BJ (cell line): ENCODE data around the gene ZNF445. TPM values are rescaled to one million over a fixed set of nuclear protein-coding genes. Genes with fewer than 3 reads are reported as not detected.
"Not testable (repeated sequence)": the region's sequence is repeated elsewhere in the genome, so short reads cannot be mapped to it uniquely, and the experiment has no call there.

Experiments
- CTCF ChIA-PET: fragments of 350-600 bp; formaldehyde crosslinking; extraction: SDS; loops from one replicate; lab custom pipeline; 2021; ENCODE audit warnings: antibody characterized with exemption, inconsistent platforms; lab: Yijun Ruan, JAX
- POLR2A ChIA-PET: fragments of 300-600 bp; sonication (Branson Sonifier 250); formaldehyde crosslinking; extraction: SDS; loops from one replicate; lab custom pipeline; 2021; ENCODE audit warnings: antibody characterized with exemption; lab: Charles Lee
- DNase-seq: peaks from one replicate; pipeline ENCODE4 v3.0.0-alpha.2; 2011; ENCODE audit warnings: low read depth
- H3K27me3 ChIP-seq: 2 replicates; pipeline ENCODE4 v1.6.0; 2011; ENCODE audit warnings: low read length; ENCODE audit not compliant: control insufficient read depth, insufficient read depth
- H3K36me3 ChIP-seq: 2 replicates; pipeline ENCODE4 v1.5.1; 2011; ENCODE audit warnings: low read length; ENCODE audit not compliant: control insufficient read depth, insufficient read depth
- H3K4me3 ChIP-seq: 2 replicates; pipeline ENCODE4 v1.5.1; 2011; ENCODE audit warnings: low read depth, mild to moderate bottlenecking, control low read depth, low read length
- polyA plus RNA-seq: library from polyadenylated mRNA; depleted of rRNA; stranded (reverse); fragments of >200 nt; gene quantifications from 2 replicates; pipeline ENCODE4 v1.2.3, GENCODE V29; 2011
- TF ChIP-seq, protein P1 (sequence below): IDR thresholded peaks from 2 replicates; pipeline ENCODE4 v1.5.1; 2011; ENCODE audit warnings: low read depth, mild to moderate bottlenecking, control low read depth, inconsistent platforms, low read length, moderate library complexity; ENCODE audit not compliant: insufficient read depth

ZNF445 gene
- polyA plus RNA-seq, 1 experiment: 2.7 TPM

DNA sequence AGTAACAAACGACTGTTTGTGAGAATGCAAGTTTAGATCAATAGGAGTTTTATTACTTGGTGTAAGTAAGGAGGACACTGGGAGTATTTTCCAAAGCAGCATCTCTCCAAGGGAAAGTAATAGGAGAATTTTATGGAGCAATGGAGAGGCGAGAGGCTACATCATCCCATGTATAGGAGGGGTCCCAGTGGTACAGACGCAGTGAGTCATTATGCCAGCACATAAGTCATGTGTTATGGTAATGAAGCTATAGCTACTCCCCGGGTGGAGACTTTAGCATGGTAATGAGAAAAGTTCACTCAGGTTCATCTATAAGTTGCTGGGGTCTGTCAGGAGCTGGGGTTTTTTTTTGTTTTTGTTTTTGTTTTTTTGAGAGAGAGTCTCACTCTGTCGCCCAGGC lies 29.5 kb upstream of the ZNF445 start:
- ChIA-PET POLR2A (no interaction called here), CTCF (interaction anchor here (0.6 to 0.7 kb wide), 2 partner anchors 614 to 764 kb away, joined by 4 to 6 read pairs; no protein-coding TSS in a partner anchor)
- DNase-seq: no peak
- Histone ChIP-seq H3K36me3 (no peaks in the 10 kb centered on the region), H3K4me3 (no peak overlapping the region), H3K27me3 (no peaks in the 10 kb centered on the region)
- TF ChIP-seq, protein P1, sequence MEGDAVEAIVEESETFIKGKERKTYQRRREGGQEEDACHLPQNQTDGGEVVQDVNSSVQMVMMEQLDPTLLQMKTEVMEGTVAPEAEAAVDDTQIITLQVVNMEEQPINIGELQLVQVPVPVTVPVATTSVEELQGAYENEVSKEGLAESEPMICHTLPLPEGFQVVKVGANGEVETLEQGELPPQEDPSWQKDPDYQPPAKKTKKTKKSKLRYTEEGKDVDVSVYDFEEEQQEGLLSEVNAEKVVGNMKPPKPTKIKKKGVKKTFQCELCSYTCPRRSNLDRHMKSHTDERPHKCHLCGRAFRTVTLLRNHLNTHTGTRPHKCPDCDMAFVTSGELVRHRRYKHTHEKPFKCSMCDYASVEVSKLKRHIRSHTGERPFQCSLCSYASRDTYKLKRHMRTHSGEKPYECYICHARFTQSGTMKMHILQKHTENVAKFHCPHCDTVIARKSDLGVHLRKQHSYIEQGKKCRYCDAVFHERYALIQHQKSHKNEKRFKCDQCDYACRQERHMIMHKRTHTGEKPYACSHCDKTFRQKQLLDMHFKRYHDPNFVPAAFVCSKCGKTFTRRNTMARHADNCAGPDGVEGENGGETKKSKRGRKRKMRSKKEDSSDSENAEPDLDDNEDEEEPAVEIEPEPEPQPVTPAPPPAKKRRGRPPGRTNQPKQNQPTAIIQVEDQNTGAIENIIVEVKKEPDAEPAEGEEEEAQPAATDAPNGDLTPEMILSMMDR: no peak

DNA sequence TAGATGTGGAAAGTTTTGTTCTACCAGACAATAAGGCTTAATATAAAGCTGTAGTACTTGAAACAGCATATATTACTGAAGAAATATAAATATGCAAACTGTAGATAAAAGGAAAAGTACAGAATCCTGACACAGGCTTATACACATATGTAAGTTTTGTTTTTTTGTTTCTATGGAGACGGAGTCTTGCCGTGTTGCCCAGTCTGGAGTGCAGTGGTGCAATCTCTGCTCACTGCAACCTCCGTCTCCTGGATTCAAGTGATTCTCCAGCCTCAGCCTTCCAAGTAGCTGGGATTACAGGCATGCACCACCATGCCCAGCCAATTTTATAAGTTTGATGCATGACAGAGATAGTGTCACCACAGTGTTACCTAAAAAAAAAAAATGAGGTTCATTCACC lies 29.1 kb upstream of the ZNF445 start:
- Histone ChIP-seq H3K36me3 (peaks cover 2% of the 10 kb centered on the region), H3K27me3 (no peaks in the 10 kb centered on the region), H3K4me3 (no peak overlapping the region)
- TF ChIP-seq, protein P1: no peak
- ChIA-PET CTCF (interaction anchor here (0.6 to 0.7 kb wide), 2 partner anchors 615 to 763 kb away, joined by 4 to 6 read pairs; no protein-coding TSS in a partner anchor), POLR2A (no interaction called here)
- no peak for DNase-seq

DNA sequence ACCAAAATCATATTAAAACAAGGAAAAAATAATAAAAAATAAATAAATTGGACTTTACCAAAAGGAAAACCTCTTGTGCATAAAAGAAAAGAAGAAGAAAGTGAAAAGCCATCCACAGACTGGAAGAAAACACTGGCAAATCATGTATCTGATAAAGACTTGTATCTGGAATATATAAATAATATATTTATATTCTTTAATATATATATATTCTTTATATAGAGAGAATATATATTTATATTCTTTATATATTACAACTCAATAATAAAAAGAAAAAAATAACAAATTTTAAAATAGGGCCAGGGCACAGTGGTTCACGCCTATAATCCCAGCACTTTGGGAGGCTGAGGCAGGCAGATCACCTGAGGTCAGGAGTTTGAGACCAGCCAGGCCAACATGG lies 27.1 kb upstream of the ZNF445 start:
- ChIA-PET CTCF (no interaction called here), POLR2A (no interaction called here)
- TF ChIP-seq, protein P1: no peak

DNA sequence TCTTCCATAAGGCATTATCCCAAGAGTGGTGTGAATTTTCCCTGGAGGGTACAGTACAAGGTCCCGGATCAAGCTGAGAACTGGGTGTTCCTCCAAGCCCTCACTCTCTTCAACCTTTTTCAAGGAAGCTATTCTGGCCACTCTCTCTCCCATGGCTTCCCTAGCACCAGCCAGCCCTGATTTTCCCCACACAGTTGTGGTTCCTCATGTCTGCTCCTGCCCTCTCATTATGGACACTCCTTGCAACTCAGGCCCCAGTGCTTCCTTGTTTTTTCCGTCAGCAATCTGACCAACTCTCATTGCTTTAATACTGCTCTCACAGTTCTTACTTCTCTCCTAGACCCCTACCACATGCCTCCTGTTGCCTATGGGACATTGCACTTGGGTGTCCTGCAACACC lies 25.7 kb upstream of the ZNF445 start:
- POLR2A ChIA-PET, H3K36me3 ChIP-seq, H3K4me3 ChIP-seq, H3K27me3 ChIP-seq, DNase-seq, CTCF ChIA-PET: not testable (repeated sequence)

More for the DNA sequence above, 27.1 kb upstream of the ZNF445 start:
- Histone ChIP-seq H3K27me3 (no peaks in the 10 kb centered on the region), H3K36me3 (peaks cover 3% of the 10 kb centered on the region), H3K4me3 (no peak overlapping the region)
- DNase-seq: no peak

DNA sequence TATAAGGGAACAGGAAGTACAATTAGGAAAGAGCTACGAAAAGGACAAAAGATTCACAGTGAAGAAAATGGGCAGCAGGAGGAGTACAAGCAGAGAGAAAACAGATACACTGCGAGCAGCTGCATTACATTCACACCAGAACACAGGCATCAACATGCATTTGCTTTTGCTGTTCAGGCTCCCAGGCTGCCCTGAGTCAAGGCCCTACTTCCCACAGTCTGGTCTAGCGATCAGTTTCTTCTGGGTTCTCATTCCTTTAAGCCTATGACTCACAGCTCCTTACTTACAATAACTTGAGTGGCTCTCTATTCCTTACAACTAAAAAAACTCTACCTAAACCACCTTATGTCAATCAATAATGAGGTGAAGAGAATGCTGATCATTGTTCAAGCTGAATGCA lies 24.5 kb upstream of the ZNF445 start:
- no peaks in the 10 kb centered on the region for H3K27me3 ChIP-seq
- no peak for DNase-seq
- ChIA-PET POLR2A (no interaction called here), CTCF (no interaction called here)
- H3K36me3 ChIP-seq: peaks cover 3% of the 10 kb centered on the region
- H3K4me3 ChIP-seq: no peak overlapping the region
- TF ChIP-seq, protein P1: no peak

DNA sequence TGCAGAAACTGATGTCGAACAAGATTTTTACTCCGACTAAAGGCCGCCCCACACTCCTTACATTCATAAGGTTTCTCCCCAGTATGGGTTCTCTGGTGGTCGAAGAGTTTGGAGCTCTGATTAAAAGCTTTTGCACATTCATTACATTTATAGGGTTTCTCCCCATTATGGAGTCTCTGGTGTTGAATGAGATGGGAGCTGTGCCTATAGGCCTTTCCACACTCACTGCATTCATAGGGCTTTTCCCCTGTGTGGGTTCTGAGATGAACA lies 22.4 kb upstream of the ZNF445 start:
- CTCF ChIA-PET, H3K4me3 ChIP-seq, H3K27me3 ChIP-seq, H3K36me3 ChIP-seq, POLR2A ChIA-PET, DNase-seq: not testable (repeated sequence)
